ENCODE data around the gene FIBIN.
"Not testable (repeated sequence)": the region's sequence is repeated elsewhere in the genome, so short reads cannot be mapped to it uniquely, and the experiment has no call there.

FIBIN gene

GRCh38 chr11:26993965-26994457 lies at the start of gene FIBIN:
FIBIN (plus strand) TSS chr11:26994112; CDS start chr11:26994527, 415 bp downstream.
- no peak within 1 kb of the TSS for H3K4me3 ChIP-seq (ENCODE audit: low read depth, low read length)

GRCh38 chr11:26944866-26945664 lies 48.8 kb upstream of the FIBIN start:
- no peak overlapping the region for H3K4me3 ChIP-seq (ENCODE audit: low read depth, low read length)

GRCh38 chr11:26946257-26946716 lies 47.6 kb upstream of the FIBIN start:
- no peak overlapping the region for H3K4me3 ChIP-seq (ENCODE audit: low read depth, low read length)

GRCh38 chr11:26947379-26947844 lies 46.5 kb upstream of the FIBIN start:
- H3K4me3 ChIP-seq (ENCODE audit: low read depth, low read length), result no peak overlapping the region

GRCh38 chr11:26947904-26948639 lies 45.8 kb upstream of the FIBIN start:
- no peak overlapping the region for H3K4me3 ChIP-seq (ENCODE audit: low read depth, low read length)

GRCh38 chr11:26948881-26949280 lies 45.0 kb upstream of the FIBIN start:
- no peak overlapping the region for H3K4me3 ChIP-seq (ENCODE audit: low read depth, low read length)

- no peak overlapping the region for H3K4me3 ChIP-seq (ENCODE audit: low read depth, low read length)
Measured at GRCh38 chr11:26949846-26950245, 44.1 kb upstream of the FIBIN start.

GRCh38 chr11:26950260-26950719 lies 43.6 kb upstream of the FIBIN start:
- no peak overlapping the region for H3K4me3 ChIP-seq (ENCODE audit: low read depth, low read length)

GRCh38 chr11:26951809-26952515 lies 42.0 kb upstream of the FIBIN start:
- no peak overlapping the region for H3K4me3 ChIP-seq (ENCODE audit: low read depth, low read length)

GRCh38 chr11:26953770-26954392 lies 40.0 kb upstream of the FIBIN start:
- H3K4me3 ChIP-seq (ENCODE audit: low read depth, low read length), result no peak overlapping the region

- no peak overlapping the region for H3K4me3 ChIP-seq (ENCODE audit: low read depth, low read length)
Measured at GRCh38 chr11:26958005-26958701, 35.8 kb upstream of the FIBIN start.

- no peak overlapping the region for H3K4me3 ChIP-seq (ENCODE audit: low read depth, low read length)
Measured at GRCh38 chr11:26958702-26959049, 35.2 kb upstream of the FIBIN start.

GRCh38 chr11:26960281-26960680 lies 33.6 kb upstream of the FIBIN start:
- H3K4me3 ChIP-seq (ENCODE audit: low read depth, low read length), result no peak overlapping the region

GRCh38 chr11:26963764-26964163 lies 30.1 kb upstream of the FIBIN start:
- no peak overlapping the region for H3K4me3 ChIP-seq (ENCODE audit: low read depth, low read length)

- H3K4me3 ChIP-seq (ENCODE audit: low read depth, low read length), result no peak overlapping the region
Measured at GRCh38 chr11:26964339-26964738, 29.6 kb upstream of the FIBIN start.

GRCh38 chr11:26964847-26965485 lies 28.9 kb upstream of the FIBIN start:
- not testable (repeated sequence) for H3K4me3 ChIP-seq (ENCODE audit: low read depth, low read length)

GRCh38 chr11:26971961-26972360 lies 22.0 kb upstream of the FIBIN start:
- no peak overlapping the region for H3K4me3 ChIP-seq (ENCODE audit: low read depth, low read length)

- H3K4me3 ChIP-seq (ENCODE audit: low read depth, low read length), result no peak overlapping the region
Measured at GRCh38 chr11:26974069-26974783, 19.7 kb upstream of the FIBIN start.

- no peak overlapping the region for H3K4me3 ChIP-seq (ENCODE audit: low read depth, low read length)
Measured at GRCh38 chr11:26974996-26975395, 18.9 kb upstream of the FIBIN start.
